ENCODE results near the gene TFF2. TPM values are rescaled to one million over a fixed set of nuclear protein-coding genes. Genes with fewer than 3 reads are reported as not detected.
A peak's percentile ranks its signal among the peaks of the same experiment; 100 is the strongest.

Gene TFF2
- polyA plus RNA-seq, 3 donors: not detected

DNA sequence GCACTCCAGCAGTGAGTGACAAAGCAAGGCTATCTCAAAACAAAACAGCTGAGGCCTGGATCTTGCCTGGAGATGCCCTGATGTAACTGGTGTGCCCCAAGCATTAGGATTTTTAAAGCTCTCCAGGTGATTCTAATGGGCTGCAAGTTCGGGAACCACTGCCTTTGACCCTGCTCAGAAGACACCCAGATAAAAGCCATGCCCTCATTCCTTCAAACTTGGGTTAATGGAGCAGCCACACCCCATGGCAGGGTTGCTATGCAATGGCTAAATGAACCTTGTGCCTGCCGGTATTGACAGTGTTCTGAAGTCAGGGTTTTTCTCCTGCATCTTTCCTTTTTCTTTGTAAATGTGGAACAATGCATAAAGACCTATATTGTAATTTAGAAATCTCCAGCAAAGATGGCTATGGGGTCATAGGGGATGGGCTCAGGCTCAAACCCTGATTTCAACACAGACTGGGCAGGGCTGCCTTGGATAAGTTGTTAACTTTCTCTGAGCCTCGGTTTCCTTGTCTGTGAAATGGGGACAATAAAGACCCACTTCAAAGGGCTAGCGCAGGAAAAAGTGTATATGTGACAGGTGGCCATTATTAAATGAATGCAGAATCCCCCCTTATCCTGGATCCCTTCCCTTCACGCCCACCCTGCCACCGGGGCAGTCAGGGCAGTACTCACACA, 36.0 kb downstream of the TFF2 start:
- no peak for DNase-seq (ENCODE audit: extremely low read depth in 1 of 11, low read depth in 9 of 11, low spot score in 4 of 11)

DNA sequence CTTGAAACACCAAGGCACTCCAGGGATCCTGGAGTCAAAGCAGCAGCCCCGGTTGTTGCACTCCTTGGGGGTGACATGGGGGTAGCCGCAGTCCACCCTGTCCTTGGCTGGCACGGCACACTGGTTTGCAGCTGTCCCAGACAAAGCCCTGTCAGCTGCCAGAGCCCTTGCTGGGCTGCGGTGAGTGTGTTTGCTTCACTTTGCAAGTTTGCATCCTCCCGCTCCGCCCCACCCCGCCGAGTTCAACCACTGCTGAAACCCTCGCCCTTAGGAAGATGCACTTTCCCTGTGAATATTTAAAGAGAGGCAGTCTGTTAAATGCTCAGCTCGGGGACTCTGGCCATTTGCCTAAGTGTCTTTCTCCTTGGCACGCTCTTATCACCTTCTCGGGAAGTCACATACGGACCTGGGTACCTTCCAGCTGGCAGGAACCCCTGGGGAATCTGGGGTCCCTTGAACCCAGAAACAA, 37.3 kb downstream of the TFF2 start:
- no peak for DNase-seq (ENCODE audit: extremely low read depth in 1 of 11, low read depth in 9 of 11, low spot score in 4 of 11)

DNA sequence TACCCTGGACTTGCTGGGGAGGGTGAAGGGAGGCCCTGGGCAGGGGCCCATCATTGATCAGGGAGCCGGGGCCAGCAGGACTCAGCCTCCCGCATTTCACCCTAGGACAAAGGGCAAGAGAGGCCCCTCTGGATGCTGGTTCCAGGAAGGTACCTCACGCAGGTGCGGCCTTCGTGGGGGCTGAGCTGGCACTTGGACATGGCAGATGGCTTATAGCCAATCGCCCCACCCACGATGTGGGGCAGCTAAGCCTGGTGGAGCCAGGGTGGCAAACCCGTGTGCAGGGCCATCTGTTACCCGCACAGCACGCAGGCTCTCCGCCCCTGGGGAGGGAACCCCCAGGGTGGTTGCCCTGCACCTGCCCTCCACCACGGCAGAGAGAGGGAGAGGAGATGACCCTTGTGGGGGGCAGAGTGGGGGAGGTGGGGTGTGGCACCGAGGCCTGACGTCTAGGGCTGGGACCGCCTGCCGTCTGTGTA, 38.1 kb downstream of the TFF2 start:
- DNase-seq (ENCODE audit: extremely low read depth in 1 of 11, low read depth in 9 of 11, low spot score in 4 of 11): no peak

DNA sequence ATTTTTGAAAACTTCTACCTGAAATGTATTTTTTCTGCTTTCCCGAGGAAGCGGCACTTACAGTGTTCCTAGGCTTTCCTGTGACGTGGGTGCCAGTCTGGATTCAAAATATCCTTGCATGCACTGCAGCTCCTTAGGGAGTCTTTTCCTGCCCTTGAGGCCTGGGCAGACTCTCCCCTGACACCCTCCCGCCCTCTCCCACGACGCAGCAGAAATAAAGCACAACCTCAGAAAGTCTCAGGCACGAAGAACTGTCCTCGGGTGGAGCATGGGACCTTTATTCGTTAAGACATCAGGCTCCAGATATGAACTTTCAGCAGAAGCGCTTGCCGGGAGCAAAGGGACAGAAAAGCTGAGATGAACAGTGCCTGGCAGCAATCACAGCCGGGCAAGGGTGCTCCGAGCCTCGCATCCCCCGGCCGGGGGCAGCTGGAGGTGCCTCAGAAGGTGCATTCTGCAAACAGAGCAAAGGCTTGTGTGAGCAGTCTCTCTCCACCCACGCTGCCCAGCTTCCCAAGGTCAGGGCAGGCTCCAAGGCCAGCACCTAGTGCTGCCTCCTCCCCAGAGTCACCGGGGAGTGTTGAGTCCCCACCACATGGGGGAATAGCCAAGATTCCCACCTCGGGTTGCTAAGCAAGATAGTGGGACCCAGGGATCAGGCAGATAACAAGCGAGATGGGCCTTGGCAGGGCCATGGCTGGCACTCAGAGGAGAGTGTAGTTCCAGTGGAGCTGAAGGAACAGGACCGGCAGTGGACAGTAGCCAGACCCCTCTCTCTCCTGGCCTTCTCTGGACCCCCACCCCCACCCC, 38.8 kb downstream of the TFF2 start:
- no peak for DNase-seq (ENCODE audit: extremely low read depth in 1 of 11, low read depth in 9 of 11, low spot score in 4 of 11)

GRCh38 chr21:42311160-42311559, 39.6 kb downstream of the TFF2 start:
- DNase-seq (ENCODE audit: extremely low read depth in 1 of 11, low read depth in 9 of 11, low spot score in 4 of 11): no peak

- DNase-seq (ENCODE audit: extremely low read depth in 1 of 11, low read depth in 9 of 11, low spot score in 4 of 11): no peak
These were observed 40.3 kb downstream of the TFF2 start for GRCh38 chr21:42310411-42311001.

- DNase-seq (ENCODE audit: extremely low read depth in 1 of 11, low read depth in 9 of 11, low spot score in 4 of 11): peak; percentile 26 to 63 (median 50)
These were observed 41.0 kb downstream of the TFF2 start for GRCh38 chr21:42309753-42310213.

DNA sequence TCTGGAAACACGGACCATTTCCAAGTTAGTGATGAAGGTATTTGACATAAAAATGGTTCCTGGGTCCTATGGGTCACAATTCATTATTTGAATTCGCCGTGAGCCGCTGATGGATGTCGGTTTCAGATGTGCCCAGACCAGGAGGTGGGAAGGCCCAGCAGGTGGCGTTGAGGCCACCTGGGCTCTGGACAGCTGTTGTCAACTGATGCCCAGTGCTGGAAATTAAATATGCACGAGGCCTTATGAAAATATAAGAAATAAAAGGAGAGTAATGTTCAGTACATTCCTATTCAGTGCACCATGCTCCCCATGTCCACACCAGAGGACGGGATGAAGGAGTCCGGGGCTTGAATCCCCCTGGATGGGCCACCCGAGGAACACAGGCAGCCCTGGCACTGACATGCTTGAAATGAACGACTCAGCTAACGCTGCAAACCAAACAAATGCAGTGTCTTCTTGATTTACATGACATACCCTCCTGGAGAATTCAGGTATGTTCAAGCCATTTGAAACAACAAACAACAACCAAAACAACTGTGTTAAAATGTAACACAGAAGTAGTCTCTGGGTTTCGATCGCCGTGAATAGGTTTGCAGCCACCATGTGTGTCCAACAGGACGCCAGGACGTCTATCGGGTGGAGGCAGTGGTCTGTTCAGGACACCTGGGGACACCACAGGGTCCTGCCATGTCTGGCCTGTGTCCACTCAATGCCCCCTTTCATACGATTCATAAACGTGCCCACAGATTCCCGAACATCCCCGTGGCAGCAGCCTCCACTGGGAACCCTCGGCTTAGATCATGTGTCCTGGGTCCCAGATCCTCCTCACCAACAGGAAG, 41.7 kb downstream of the TFF2 start:
- no peak for DNase-seq (ENCODE audit: extremely low read depth in 1 of 11, low read depth in 9 of 11, low spot score in 4 of 11)

DNA sequence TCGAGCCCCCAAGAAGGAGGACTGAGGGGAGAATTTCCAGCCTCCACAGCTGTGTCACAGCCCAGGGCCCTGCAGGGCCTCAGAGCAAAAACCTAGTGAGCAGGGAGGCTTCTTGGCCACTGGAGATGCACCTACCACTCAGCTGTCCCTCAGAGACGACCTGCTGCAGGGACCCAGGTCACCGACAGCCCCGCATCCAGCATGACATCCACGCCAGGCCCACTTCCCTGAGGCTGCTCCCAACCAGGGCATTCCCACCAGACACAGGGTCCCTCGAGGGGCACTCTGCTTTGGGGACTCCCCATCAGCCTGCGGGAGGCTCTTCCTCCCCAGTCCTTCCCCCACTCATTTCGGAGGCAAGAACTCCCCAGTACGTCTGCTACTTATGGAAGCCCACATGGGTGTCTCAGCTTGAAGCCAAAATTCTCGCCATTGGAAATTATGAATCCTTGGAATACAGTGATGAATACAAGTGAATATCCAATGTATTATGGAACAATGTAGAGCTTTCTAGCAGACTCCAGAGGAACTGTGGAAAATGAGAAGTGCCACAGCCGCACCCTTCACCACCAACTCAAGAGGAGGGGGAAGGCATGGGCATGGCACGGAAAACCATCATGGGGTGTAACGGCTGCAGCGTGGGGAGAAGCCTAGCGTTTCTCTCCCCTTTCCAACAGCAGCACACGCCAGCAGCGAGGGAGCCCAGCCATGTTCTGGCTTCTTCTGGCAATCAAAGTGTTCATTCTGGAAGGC, 42.5 kb downstream of the TFF2 start:
- DNase-seq (ENCODE audit: extremely low read depth in 1 of 11, low read depth in 9 of 11, low spot score in 4 of 11): no peak

DNA sequence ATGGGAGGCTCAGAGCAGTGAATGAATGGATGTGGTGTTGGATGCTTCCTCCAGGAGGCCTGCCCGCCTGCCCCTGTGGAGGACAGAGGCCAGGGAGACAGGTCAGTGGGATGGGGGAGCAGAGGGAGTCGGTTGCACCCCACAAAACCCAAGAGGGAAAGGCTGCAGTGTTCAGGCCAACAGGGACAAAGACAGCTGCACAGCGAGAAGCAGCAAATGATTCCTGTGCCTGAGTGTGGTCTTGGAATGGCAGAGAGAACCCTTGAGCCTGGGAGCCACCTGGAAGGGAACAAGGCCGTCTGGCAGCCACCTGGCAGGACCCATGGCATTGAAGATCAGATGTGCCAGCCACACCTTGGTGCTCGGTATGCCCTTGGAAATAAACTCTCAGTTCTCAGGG, 43.7 kb downstream of the TFF2 start:
- no peak for DNase-seq (ENCODE audit: extremely low read depth in 1 of 11, low read depth in 9 of 11, low spot score in 4 of 11)

DNA sequence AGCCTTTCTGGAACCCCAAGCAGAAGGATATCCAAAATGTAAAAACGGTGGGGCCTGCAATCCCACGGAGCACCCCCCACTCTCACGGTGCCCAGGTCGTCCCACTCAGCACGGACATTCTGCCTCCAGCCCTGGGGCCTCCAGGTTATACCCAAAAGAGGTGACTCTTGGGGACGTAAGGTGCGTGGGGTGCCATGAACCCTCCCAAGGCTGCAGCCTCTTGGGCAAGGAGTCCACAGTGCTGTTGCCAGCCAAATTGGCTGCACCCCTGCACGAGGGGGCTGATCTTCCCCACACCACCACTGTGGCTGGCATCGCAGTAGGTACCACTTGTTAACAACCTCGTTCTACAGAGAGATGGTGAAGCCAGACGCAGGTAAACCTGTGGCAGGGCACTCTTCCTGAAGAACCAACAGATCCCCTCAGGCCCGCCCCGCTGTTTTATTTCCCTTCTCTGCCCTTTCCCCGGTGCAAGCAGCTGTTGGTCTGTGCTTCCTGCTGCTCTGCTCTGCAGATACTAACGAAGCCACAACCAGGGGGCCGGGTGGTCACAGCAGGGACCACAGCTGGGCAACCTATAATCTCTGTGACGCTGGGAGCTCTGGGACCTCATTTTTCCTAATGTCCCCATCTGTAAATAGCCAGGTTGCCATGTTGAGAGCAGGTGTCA, 44.3 kb downstream of the TFF2 start:
- no peak for DNase-seq (ENCODE audit: extremely low read depth in 1 of 11, low read depth in 9 of 11, low spot score in 4 of 11)

- no peak for DNase-seq (ENCODE audit: extremely low read depth in 1 of 11, low read depth in 9 of 11, low spot score in 4 of 11)
These were observed 45.1 kb downstream of the TFF2 start for GRCh38 chr21:42305707-42306147.

DNA sequence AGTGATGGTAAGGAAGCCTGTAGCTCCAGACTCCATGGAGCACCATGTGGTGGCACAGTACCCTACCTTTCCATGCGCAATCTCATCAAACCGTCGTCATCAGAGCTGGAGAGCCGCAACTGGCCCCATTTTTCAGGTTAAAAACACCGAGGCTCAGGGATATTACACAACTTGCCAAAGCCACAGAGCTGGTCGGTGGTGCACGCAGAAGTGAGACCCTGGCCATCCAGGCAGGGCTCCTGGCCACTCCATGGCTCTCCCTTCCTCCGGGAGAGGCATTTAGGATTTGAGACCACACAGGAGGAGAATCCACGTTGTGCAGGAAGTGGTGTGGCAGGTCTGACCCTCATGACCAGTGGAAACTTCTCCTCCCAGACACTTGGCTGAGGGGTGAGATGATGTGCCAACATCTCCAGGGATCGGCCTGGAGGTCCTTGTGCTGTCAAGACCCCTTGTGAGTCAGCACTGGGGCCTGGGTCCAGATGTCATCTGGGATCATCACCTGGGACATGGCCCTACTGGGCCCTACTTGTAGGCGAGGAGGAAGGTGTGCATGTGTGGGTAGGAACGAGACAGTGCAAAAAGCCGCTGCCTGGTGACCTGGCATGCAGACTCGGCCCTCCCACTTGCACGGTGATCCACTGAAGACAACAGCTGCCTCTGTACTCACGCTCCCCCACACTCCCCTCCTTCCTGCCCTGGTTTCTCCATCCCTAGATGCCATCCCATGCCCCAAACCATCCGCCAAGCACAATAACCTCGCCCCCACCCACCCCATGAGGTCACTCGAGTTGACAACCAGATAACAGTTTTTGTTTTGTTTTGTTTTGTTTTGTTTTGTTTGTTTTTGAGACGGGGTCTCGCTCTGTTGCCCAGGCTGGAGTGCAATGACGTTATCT, 46.0 kb downstream of the TFF2 start:
- DNase-seq (ENCODE audit: extremely low read depth in 1 of 11, low read depth in 9 of 11, low spot score in 4 of 11): no peak

DNA sequence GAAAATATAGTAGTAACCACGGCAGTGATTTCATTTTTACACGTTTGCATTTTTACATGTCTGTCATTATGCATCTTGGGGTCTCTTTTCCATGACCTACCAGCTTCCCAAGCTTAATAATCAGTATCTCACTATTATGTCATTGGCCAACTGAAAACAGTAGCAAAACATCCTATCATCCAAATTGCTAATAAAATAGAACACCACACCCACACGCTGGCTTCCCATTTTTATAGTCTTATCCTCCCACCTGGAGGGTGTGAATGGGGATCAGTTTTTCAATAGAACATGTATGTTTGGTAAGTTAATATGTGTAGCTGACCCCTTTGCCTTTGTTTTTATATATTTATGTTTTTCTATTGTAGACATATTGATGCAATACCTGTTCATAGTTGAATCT, 47.4 kb downstream of the TFF2 start:
- no peak for DNase-seq (ENCODE audit: extremely low read depth in 1 of 11, low read depth in 9 of 11, low spot score in 4 of 11)

DNA sequence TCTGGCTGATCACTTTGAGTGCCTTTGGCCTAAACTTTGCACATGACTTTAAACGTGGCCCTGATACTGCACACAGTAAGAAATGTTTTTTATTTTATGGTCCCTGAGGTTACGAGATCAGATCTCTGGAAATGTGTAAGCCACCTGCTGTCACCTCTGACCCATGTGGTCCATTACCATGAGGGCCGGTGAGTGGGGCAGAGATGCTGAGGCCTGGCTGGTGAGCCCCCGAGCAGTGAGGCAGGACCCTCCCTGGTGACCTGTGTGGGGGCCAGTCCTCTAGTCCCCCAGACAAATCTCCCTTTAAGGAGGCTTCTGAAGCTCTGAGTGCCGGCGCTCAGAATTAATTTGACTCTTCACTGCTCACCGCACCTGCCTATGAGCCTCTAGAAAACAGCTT, 48.0 kb downstream of the TFF2 start:
- DNase-seq (ENCODE audit: extremely low read depth in 1 of 11, low read depth in 9 of 11, low spot score in 4 of 11): no peak

DNA sequence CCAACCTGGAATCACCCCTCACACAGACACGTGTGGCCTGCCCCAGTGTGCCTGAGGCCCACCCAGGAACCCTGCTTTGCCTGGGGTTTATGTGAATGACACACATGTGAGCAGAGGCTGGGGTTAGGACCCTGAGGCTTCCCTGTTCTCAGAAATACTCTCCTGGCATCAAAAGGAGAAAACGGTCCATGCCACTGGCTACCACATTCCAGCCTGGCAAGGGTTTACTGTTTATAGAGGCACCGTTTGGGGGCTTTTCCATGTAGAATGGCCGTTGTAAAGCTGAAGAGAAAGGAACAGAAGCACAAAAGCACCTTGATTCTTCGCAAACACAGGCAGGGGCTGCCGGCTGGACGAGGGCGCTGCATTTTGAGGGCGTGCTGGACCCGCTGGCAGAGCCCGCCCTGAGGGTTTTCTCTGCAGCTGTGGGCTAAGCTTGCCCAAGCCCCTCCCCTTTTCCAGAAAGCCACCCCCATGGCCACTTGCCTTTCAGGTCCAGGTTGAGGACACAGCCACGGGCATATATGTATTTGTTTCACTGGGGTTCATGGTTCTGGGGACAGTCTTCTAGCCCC, 48.6 kb downstream of the TFF2 start:
- no peak for DNase-seq (ENCODE audit: extremely low read depth in 1 of 11, low read depth in 9 of 11, low spot score in 4 of 11)
